ENCODE data around the gene KLRF2.

DNA sequence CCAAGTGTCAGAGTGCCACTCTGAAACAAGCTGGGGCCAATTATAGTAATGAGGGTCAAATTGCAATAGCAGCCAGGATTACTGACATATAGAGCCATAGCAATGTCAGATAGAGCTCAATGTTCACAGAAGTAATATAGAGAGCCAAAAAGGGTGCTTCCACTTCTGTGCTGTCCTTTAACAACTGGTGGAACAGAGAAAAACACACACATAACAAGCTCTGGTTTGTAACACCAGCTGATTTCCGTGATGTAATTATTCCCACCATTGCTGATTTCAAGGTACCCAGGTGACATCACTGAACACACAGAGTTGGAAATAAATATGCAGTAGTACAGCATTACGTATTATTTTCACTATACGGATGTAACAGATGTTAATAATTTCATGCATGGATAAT, 9.1 kb upstream of the KLRF2 start:
- TF ChIP-seq CTCF (IDR thresholded peaks at IDR 0.05 in 8 of 11, conservative IDR thresholded peaks at IDR 0.05 in 3 of 11) (no peak), POLR2AphosphoS5 (IDR thresholded peaks at IDR 0.05) (no peak)
